Tibial nerve (tissue), 4 donors: ENCODE results near the gene AGPAT2. TPM values are rescaled to one million over a fixed set of nuclear protein-coding genes. Genes with fewer than 3 reads are reported as not detected.
A peak's percentile ranks its signal among the peaks of the same experiment; 100 is the strongest.

Experiments
- DNase-seq, 2 donors: peaks; one replicate each; pipeline ENCODE4 v3.0.0-alpha.2; 2019; ENCODE audit warnings: low spot score in 2 of 2
- H3K27ac ChIP-seq, 4 donors: fragments of 200-600 bp; sonication (generic) in 3 of 4; one replicate each; pipeline ENCODE4 v1.5.1; 2017 to 2019; ENCODE audit warnings: mild to moderate bottlenecking in 1 of 4
- H3K27me3 ChIP-seq, 2 donors: fragments of 200-600 bp; sonication (generic) in 1 of 2; one replicate each; pipeline versions ENCODE4 v1.5.1 to v1.6.0; 2017 to 2019
- H3K36me3 ChIP-seq, 3 donors: fragments of 200-600 bp; sonication (generic); one replicate each; pipeline ENCODE4 v1.5.1; 2018 to 2019
- H3K4me1 ChIP-seq, 4 donors: fragments of 200-600 bp; sonication (generic) in 3 of 4; one replicate each; pipeline ENCODE4 v1.5.1; 2017 to 2019
- H3K4me3 ChIP-seq, 4 donors: fragments of 200-600 bp; sonication (generic) in 3 of 4; one replicate each; pipeline ENCODE4 v1.5.1; 2017 to 2019; ENCODE audit warnings: mild to moderate bottlenecking in 1 of 4, moderate library complexity in 1 of 4
- H3K9me3 ChIP-seq, 4 donors: fragments of 200-600 bp; sonication (generic) in 3 of 4; one replicate each; pipeline ENCODE4 v1.5.1; 2017 to 2019
- CTCF ChIP-seq, 5 experiments: fragments of 200-600 bp in 3 of 5; fragments of 450-650 bp in 2 of 5; sonication (generic) in 3 of 5; IDR thresholded peaks; one replicate each; pipeline ENCODE4 v1.5.1; 2016 to 2019; ENCODE audit warnings: antibody characterized with exemption in 5 of 5, mild to moderate bottlenecking in 3 of 5, moderate library complexity in 2 of 5
- EP300 ChIP-seq, 2 donors: sonication (generic); formaldehyde crosslinking; IDR thresholded peaks; one replicate each; pipeline ENCODE4 v1.6.1; 2017; ENCODE audit warnings: antibody characterized with exemption in 2 of 2, mild to moderate bottlenecking in 1 of 2
- POLR2A ChIP-seq, 2 donors: fragments of 450-650 bp; IDR thresholded peaks; one replicate each; pipeline ENCODE4 v1.6.1; 2017; ENCODE audit warnings: antibody characterized with exemption in 2 of 2, mild to moderate bottlenecking in 2 of 2, moderate library complexity in 2 of 2
- WGBS, 2 donors: methylation state at CpG; one replicate each; pipeline ENCODE4 v1.1.5; 2018; 5-methylcytosine and 5-hydroxymethylcytosine counted together
- total RNA-seq, 4 donors: library from RNA; depleted of rRNA; stranded (reverse); fragments of >200 nt; gene quantifications; one replicate each; pipeline ENCODE4 v1.1.0, GENCODE V29; 2016

AGPAT2 gene
- total RNA-seq, 4 donors from 2014 or later = 79.6 to 292 (median 151) TPM

- H3K27ac ChIP-seq = peak overlapping the region in 1 of 4 donors; percentile 53
- H3K36me3 ChIP-seq = no peaks in the 10 kb centered on the region
- H3K27me3 ChIP-seq = peaks cover 0 to 7% of the 10 kb centered on the region in 2 donors
- DNase-seq = no peak
- 85 to 86% methylated on average over 19 to 33 of the region's 46 CpGs for whole genome bisulfite sequencing, 2 donors
- H3K4me3 ChIP-seq = no peak overlapping the region
- H3K9me3 ChIP-seq = no peaks in the 10 kb centered on the region
- H3K4me1 ChIP-seq = peaks cover 0 to 47% (median 9%) of the 10 kb centered on the region in 4 donors
- TF ChIP-seq CTCF (IDR thresholded peaks at IDR 0.05) = no peak
- no peak for TF ChIP-seq POLR2A (IDR thresholded peaks at IDR 0.05)
- TF ChIP-seq EP300 (IDR thresholded peaks at IDR 0.05) = no peak
Observed at GRCh38 chr9:136692185-136693134, 5.2 kb upstream of the AGPAT2 start.

GRCh38 chr9:136691316-136692184 is 4.3 kb upstream of the AGPAT2 start:
- 74 to 85% methylated on average over 14 to 21 of the region's 29 CpGs for WGBS, 2 donors
- TF ChIP-seq POLR2A (IDR thresholded peaks at IDR 0.05) (no peak), CTCF (IDR thresholded peaks at IDR 0.05) (no peak), EP300 (IDR thresholded peaks at IDR 0.05) (no peak)
- Histone ChIP-seq H3K36me3 (no peaks in the 10 kb centered on the region), H3K4me3 (no peak overlapping the region), H3K27me3 (peaks cover 0 to 7% of the 10 kb centered on the region in 2 donors), H3K9me3 (no peaks in the 10 kb centered on the region), H3K4me1 (peaks cover 0 to 45% (median 9%) of the 10 kb centered on the region in 4 donors), H3K27ac (no peak overlapping the region)
- DNase-seq = no peak

GRCh38 chr9:136690806-136691261 is 3.6 kb upstream of the AGPAT2 start:
- 56 to 67% methylated on average over 12 to 15 of the region's 15 CpGs for WGBS, 2 donors
- H3K9me3 ChIP-seq = no peaks in the 10 kb centered on the region
- H3K27me3 ChIP-seq = peaks cover 0 to 7% of the 10 kb centered on the region in 2 donors
- no peak for DNase-seq
- H3K4me3 ChIP-seq = no peak overlapping the region
- H3K4me1 ChIP-seq = peaks cover 0 to 52% (median 16%) of the 10 kb centered on the region in 4 donors
- TF ChIP-seq POLR2A (IDR thresholded peaks at IDR 0.05) = no peak
- H3K36me3 ChIP-seq = no peaks in the 10 kb centered on the region
- H3K27ac ChIP-seq = peak overlapping the region in 1 of 4 donors; percentile 31

- DNase-seq = no peak
- Histone ChIP-seq H3K36me3 (no peaks in the 10 kb centered on the region), H3K4me1 (peaks cover 0 to 58% (median 21%) of the 10 kb centered on the region in 4 donors), H3K27ac (peak overlapping the region in 1 of 4 donors; percentile 31), H3K4me3 (no peak overlapping the region), H3K27me3 (peaks cover 0 to under 1% of the 10 kb centered on the region in 2 donors), H3K9me3 (no peaks in the 10 kb centered on the region)
- TF ChIP-seq EP300 (IDR thresholded peaks at IDR 0.05) (no peak), CTCF (IDR thresholded peaks at IDR 0.05) (no peak), POLR2A (IDR thresholded peaks at IDR 0.05) (no peak)
- 76 to 79% methylated on average over 18 to 24 of the region's 25 CpGs for WGBS, 2 donors
Observed at GRCh38 chr9:136690104-136690805, 3.0 kb upstream of the AGPAT2 start.

- DNase-seq = no peak
- Histone ChIP-seq H3K9me3 (no peaks in the 10 kb centered on the region), H3K27ac (no peak overlapping the region), H3K4me3 (no peak overlapping the region), H3K27me3 (no peaks in the 10 kb centered on the region), H3K36me3 (no peaks in the 10 kb centered on the region), H3K4me1 (peaks cover 0 to 59% (median 21%) of the 10 kb centered on the region in 4 donors)
- TF ChIP-seq EP300 (IDR thresholded peaks at IDR 0.05) = no peak
- no peak for TF ChIP-seq CTCF (IDR thresholded peaks at IDR 0.05)
- TF ChIP-seq POLR2A (IDR thresholded peaks at IDR 0.05) = no peak
- WGBS, 2 donors = 81 to 86% methylated on average over 7 of the region's 7 CpGs
Observed at GRCh38 chr9:136689108-136689460, 1.8 kb upstream of the AGPAT2 start.
